ENCODE results near the gene SCAF4. TPM values are rescaled to one million over a fixed set of nuclear protein-coding genes. Genes with fewer than 3 reads are reported as not detected.

The SCAF4 gene
- total and polyA plus RNA-seq, 10 of the 15 experiments (the other 5 are each of a cell fraction or from before 2014, with no cell fraction given): 4.3 to 49.3 (median 16.0) TPM

DNA sequence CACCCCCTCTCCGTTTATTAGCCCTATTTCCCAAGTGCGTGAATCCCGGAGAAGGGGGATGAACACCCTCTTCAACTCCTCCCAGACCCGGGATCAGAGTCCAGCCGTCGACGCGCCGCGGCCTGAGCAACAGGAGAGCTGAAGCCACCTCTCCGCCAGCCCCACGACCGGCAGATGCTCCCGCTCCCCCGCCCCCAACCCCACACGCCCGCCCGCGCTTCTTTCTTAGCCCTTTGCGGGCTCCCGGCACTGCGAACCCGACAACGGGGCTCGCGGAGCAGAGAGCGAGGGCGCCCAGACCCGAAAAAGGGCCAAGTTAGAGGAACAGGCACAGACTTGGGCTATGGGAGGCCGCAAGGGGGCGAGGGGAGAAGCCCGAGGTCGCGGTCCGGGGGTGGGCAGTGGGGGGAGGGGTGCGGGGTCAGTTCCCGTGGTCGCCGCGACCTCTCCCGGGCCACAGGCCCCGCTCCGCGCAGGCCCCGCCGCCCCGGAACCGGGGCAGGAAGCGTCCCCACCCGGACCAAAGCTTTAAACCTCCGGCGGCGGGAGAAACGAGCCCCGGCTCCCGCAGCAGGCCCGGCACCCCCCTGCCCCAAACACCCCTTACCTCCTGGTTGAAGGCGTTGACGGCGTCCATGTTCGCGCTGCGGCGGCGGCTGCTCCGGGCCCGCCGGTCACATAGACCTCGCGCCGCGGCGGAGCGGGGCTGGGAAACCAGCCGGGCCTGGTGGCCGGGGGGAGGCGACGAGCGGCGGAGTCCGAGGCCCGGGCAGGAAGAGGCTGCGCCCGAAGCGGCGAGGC, 662 bp downstream of the SCAF4 start (continued):
- TF ChIP-seq, protein P1, sequence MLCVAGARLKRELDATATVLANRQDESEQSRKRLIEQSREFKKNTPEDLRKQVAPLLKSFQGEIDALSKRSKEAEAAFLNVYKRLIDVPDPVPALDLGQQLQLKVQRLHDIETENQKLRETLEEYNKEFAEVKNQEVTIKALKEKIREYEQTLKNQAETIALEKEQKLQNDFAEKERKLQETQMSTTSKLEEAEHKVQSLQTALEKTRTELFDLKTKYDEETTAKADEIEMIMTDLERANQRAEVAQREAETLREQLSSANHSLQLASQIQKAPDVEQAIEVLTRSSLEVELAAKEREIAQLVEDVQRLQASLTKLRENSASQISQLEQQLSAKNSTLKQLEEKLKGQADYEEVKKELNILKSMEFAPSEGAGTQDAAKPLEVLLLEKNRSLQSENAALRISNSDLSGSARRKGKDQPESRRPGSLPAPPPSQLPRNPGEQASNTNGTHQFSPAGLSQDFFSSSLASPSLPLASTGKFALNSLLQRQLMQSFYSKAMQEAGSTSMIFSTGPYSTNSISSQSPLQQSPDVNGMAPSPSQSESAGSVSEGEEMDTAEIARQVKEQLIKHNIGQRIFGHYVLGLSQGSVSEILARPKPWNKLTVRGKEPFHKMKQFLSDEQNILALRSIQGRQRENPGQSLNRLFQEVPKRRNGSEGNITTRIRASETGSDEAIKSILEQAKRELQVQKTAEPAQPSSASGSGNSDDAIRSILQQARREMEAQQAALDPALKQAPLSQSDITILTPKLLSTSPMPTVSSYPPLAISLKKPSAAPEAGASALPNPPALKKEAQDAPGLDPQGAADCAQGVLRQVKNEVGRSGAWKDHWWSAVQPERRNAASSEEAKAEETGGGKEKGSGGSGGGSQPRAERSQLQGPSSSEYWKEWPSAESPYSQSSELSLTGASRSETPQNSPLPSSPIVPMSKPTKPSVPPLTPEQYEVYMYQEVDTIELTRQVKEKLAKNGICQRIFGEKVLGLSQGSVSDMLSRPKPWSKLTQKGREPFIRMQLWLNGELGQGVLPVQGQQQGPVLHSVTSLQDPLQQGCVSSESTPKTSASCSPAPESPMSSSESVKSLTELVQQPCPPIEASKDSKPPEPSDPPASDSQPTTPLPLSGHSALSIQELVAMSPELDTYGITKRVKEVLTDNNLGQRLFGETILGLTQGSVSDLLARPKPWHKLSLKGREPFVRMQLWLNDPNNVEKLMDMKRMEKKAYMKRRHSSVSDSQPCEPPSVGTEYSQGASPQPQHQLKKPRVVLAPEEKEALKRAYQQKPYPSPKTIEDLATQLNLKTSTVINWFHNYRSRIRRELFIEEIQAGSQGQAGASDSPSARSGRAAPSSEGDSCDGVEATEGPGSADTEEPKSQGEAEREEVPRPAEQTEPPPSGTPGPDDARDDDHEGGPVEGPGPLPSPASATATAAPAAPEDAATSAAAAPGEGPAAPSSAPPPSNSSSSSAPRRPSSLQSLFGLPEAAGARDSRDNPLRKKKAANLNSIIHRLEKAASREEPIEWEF (IDR thresholded peaks at IDR 0.05; ENCODE audit: insufficient replicate concordance, low read depth, low read length): no peak
- TF ChIP-seq HDGF (IDR thresholded peaks at IDR 0.05): no peak
- no peak for TF ChIP-seq BHLHE40 (IDR thresholded peaks at IDR 0.05; ENCODE audit: borderline replicate concordance in 1 of 2, low read depth in 2 of 2, low read length in 1 of 2)
- TF ChIP-seq RFX5 (IDR thresholded peaks at IDR 0.05; ENCODE audit: low read depth, low read length): no peak
- TF ChIP-seq ZBED1 (IDR thresholded peaks at IDR 0.05; ENCODE audit: borderline replicate concordance): no peak
- no peak for TF ChIP-seq POLR2A (IDR thresholded peaks at IDR 0.05; ENCODE audit: low read depth, low read length)
- no peak for TF ChIP-seq NRF1 (conservative IDR thresholded peaks at IDR 0.05; ENCODE audit: low read depth, low read length)
- TF ChIP-seq NBN (IDR thresholded peaks at IDR 0.05): 0 out of 2 replicates have a peak, but pooled peaks have one; percentile 24
- no peak for TF ChIP-seq HDAC2 (IDR thresholded peaks at IDR 0.05)
- TF ChIP-seq, protein P2, sequence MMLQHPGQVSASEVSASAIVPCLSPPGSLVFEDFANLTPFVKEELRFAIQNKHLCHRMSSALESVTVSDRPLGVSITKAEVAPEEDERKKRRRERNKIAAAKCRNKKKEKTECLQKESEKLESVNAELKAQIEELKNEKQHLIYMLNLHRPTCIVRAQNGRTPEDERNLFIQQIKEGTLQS (IDR thresholded peaks at IDR 0.05; ENCODE audit: borderline replicate concordance, extremely low read depth, low read depth, low read length): no peak
- TF ChIP-seq KDM1A (IDR thresholded peaks at IDR 0.05; ENCODE audit: borderline replicate concordance): no peak
- TF ChIP-seq, protein P3, sequence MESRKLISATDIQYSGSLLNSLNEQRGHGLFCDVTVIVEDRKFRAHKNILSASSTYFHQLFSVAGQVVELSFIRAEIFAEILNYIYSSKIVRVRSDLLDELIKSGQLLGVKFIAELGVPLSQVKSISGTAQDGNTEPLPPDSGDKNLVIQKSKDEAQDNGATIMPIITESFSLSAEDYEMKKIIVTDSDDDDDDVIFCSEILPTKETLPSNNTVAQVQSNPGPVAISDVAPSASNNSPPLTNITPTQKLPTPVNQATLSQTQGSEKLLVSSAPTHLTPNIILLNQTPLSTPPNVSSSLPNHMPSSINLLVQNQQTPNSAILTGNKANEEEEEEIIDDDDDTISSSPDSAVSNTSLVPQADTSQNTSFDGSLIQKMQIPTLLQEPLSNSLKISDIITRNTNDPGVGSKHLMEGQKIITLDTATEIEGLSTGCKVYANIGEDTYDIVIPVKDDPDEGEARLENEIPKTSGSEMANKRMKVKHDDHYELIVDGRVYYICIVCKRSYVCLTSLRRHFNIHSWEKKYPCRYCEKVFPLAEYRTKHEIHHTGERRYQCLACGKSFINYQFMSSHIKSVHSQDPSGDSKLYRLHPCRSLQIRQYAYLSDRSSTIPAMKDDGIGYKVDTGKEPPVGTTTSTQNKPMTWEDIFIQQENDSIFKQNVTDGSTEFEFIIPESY (IDR thresholded peaks at IDR 0.05): no peak
- TF ChIP-seq NFYA (IDR thresholded peaks at IDR 0.05; ENCODE audit: borderline replicate concordance, low read depth, low read length): no peak
- TF ChIP-seq, protein P4, sequence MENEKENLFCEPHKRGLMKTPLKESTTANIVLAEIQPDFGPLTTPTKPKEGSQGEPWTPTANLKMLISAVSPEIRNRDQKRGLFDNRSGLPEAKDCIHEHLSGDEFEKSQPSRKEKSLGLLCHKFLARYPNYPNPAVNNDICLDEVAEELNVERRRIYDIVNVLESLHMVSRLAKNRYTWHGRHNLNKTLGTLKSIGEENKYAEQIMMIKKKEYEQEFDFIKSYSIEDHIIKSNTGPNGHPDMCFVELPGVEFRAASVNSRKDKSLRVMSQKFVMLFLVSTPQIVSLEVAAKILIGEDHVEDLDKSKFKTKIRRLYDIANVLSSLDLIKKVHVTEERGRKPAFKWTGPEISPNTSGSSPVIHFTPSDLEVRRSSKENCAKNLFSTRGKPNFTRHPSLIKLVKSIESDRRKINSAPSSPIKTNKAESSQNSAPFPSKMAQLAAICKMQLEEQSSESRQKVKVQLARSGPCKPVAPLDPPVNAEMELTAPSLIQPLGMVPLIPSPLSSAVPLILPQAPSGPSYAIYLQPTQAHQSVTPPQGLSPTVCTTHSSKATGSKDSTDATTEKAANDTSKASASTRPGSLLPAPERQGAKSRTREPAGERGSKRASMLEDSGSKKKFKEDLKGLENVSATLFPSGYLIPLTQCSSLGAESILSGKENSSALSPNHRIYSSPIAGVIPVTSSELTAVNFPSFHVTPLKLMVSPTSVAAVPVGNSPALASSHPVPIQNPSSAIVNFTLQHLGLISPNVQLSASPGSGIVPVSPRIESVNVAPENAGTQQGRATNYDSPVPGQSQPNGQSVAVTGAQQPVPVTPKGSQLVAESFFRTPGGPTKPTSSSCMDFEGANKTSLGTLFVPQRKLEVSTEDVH (IDR thresholded peaks at IDR 0.05; ENCODE audit: low read depth, partially characterized antibody): no peak
- TF ChIP-seq HDAC6 (IDR thresholded peaks at IDR 0.05; ENCODE audit: unreplicated experiment): peak; percentile 41
- no peak for TF ChIP-seq MYB (IDR thresholded peaks at IDR 0.05; ENCODE audit: borderline replicate concordance, low read depth, low read length)
- TF ChIP-seq, protein P5, sequence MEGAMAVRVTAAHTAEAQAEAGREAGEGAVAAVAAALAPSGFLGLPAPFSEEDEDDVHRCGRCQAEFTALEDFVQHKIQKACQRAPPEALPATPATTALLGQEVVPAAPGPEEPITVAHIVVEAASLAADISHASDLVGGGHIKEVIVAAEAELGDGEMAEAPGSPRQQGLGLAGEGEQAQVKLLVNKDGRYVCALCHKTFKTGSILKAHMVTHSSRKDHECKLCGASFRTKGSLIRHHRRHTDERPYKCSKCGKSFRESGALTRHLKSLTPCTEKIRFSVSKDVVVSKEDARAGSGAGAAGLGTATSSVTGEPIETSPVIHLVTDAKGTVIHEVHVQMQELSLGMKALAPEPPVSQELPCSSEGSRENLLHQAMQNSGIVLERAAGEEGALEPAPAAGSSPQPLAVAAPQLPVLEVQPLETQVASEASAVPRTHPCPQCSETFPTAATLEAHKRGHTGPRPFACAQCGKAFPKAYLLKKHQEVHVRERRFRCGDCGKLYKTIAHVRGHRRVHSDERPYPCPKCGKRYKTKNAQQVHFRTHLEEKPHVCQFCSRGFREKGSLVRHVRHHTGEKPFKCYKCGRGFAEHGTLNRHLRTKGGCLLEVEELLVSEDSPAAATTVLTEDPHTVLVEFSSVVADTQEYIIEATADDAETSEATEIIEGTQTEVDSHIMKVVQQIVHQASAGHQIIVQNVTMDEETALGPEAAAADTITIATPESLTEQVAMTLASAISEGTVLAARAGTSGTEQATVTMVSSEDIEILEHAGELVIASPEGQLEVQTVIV (IDR thresholded peaks at IDR 0.05; ENCODE audit: borderline replicate concordance, partially characterized antibody): no peak
